Stimulated activated naive CD4-positive, alpha-beta T cell treated with Interleukin-2 at 50 U/mL for 16 hours (primary cell): ENCODE results near the gene RAD51AP2.
"Not testable (repeated sequence)": the region's sequence is repeated elsewhere in the genome, so short reads cannot be mapped to it uniquely, and the experiment has no call there.

Experiments
- DNase-seq: peaks from one replicate; lab custom pipeline; 2025; lab: John Stamatoyannopoulos, UW

RAD51AP2 gene

DNA sequence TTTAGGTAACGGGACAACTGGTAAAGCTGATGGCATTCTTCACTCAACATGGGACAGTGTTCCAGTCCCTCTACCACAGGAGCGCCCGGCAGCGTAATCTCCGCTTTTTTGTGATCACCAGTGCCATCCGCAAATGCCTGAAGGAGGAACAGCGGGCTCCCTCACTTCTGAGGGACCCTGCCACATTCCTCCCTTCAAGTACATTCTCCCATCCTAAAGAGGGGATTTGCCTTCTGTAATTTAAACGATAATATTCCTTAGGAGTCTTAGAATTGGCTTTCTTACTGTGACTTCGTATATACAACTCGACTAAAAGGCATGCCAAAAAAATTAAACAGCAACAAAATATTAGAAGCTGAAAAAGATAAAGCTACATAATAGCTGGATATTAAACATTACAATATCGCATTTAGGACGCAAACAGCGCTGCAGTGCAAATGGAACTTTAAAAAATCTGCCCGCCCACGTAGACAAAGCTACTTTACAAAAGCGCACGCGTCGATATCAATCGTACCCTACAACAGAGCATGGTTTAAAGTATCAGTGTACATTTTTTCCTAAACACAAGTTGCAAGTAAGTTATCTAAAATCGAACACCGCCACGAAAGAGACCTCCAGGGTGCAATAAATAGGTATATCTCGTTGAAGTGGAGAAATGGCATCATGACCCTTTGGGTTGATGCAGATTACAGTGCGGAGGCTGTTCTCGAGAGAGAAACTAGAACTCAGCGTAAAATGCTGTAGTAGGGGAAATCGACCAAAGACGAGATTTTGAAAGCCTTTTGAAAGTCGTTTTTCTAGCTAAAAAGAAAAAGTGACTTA is 20.0 kb upstream of the RAD51AP2 start:
- DNase-seq = no peak

GRCh38 chr2:17536416-17536815 is 18.2 kb upstream of the RAD51AP2 start:
- no peak for DNase-seq

- no peak for DNase-seq
Measured at GRCh38 chr2:17533546-17533945, 15.3 kb upstream of the RAD51AP2 start.

DNA sequence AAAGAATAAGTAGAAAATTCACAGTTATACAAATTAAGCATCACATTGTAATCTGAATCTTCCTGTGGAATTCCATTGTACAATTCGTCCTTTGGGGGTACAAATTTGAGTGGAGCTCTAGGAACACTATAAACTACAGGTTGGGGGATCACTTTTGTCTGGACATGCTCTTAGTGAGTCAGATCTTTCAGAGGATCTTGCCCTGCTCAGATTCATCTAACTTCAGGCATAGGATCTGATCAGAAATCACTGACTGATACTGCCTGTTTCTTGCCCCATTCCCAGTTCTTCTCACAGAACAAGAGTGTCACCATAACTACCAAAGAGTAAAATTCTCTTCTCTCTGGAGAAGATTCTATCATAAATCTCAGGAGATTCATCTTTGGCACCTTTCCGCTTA is 11.5 kb upstream of the RAD51AP2 start:
- DNase-seq = no peak

DNA sequence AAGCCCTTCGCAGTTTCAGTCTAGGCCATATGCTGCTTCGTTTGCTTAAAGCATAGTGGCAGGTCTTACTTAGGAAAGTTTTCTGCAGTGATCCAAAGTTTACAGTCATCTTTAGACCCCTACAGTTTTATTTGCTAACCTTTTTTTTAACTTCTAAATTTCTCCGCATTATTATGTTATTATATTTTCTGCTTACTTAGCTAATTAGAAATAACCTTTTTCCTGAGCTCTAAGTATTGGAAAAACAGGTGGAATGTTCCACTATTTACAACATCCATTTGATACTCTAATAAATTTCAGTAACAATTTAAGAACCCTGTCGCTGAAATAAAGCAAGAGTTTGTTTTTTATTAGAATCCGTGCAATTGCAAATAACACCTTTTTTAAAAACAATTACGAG is 4.1 kb upstream of the RAD51AP2 start:
- DNase-seq = no peak

- DNase-seq = no peak
Measured at GRCh38 chr2:17521621-17522020, 3.4 kb upstream of the RAD51AP2 start.

GRCh38 chr2:17520761-17521160 is 2.5 kb upstream of the RAD51AP2 start:
- no peak for DNase-seq

DNA sequence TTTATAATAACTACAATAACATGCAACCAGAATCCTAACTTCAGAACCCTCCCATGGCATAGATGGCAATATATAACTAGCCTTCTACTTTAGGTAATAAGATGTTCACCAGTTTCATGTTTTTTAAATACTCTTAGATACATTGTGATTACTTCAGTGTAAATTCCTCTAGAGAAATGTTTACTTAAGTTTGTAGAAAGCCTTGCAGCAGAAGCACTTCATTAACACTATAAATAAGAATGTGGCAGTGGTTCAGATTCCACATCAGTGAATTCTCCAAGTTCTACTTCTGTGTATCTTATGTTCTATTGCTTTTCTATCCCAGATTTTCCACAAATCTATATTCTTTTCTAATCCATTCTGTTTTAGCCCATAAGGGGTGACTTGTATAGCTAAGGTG is 1.2 kb upstream of the RAD51AP2 start:
- DNase-seq = no peak

DNA sequence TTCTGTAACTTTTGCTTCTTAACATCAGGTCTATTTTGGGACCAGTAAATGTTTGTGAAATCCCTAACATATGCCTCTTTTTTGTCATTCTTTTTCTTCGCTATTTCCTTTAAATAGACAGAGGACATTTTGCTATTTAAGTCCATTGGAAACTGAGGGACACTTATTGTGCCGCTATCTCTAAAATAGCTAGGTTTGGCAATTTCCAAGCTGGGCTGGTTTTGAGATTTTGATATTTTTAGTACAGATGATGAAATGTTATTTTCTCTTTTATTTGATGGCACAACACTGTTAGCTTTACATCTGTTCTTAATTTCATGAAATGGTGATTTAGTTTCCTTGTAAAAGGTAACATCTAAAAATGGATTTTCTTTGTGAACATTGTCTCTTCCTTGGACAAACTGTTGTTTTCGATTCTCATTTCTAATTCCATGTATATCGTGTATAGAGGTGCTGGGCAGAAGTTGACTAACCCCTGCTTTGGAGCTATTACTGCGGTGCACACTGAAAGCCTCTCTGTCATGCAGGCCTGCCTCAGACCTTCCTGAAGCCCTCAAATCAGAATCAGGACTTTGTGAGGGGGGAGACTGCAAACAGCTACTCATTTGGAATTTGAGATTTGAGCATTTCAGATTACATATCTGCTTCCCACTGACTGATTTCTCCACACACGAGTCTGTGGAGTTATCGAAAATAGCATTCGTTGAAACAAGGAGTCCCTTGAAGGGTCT is 594 bp downstream of the RAD51AP2 start:
- DNase-seq = no peak

DNA sequence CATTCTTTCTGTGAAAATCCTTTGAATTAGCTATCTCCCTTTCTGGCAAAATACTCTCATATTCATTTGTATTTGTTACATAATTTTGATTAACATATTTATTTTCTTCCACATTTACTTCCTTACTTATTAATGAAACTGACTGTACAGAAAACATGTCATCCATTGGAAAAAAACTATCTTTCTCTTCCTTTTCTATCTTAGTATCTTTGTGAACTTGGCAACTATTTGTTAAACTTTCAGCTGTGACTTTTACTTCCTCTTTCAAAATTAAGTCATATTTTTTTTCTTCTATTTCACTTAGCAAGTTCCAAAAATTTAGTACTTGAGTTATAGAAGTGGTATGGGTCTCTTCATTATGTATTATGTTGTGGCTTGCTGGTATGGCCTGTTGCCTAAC is 2.6 kb downstream of the RAD51AP2 start:
- no peak for DNase-seq

DNA sequence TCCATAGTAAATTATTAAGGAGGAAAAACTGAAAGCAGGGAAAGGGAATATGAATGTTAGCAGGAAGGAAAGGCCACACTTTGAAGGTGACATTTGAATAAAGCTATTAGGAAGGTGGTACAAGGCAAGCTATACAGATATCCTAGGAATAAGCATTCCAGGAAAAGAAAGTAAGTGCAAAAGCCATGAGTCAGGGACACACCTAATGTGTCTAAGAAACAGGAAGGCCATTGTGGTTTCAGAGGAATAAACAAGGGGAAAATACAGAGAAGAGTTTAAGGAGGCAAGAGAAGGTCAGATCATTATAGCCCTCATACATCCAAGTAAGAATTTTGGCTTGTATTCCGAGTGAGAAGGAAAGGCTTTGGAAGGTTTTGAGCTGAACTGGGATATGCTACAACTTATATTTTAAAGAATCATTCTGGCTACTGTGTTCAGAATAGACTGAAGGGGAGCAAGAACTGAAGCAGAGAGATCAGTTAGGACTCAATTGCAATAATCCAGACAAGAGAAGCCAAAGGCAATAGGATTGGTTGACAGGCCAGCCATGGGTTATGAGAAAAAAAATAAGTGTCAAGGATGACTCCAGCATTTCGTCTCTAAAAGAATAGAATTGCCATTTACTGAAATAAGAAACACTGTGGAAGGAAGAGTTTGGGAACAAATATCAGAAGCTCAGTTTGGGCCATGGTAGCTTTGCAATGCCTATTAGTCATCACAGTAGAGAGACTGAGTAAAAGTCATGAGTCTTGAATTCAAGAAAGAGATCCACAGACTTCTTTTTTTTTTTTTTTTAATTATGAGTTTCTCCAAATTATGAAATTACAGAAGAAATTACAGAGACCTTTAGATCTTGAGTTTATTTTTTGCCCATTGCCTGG is 11.3 kb downstream of the RAD51AP2 start:
- DNase-seq = no peak

DNA sequence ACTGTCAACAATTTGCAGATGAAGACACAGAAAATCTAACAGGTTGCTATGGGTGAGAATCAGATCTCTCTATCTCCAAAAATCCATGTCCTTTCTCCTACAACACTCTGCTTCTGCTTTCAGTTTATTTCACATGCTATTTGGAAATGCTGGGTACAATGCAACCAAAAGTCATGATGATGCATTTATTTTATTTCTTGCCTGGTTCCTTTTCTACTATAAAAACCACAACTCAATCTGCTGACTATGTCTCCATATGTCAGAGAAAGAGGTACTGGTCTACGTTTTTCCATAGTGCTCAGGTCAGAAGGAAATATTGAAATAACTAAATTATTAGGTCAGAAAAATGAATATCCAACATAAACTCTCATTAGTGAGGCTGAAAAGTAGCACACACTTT is 20.5 kb downstream of the RAD51AP2 start:
- DNase-seq = no peak

- no peak for DNase-seq
Measured at GRCh38 chr2:17495590-17495989, 22.6 kb downstream of the RAD51AP2 start.

GRCh38 chr2:17490165-17490564 is 28.1 kb downstream of the RAD51AP2 start:
- not testable (repeated sequence) for DNase-seq

DNA sequence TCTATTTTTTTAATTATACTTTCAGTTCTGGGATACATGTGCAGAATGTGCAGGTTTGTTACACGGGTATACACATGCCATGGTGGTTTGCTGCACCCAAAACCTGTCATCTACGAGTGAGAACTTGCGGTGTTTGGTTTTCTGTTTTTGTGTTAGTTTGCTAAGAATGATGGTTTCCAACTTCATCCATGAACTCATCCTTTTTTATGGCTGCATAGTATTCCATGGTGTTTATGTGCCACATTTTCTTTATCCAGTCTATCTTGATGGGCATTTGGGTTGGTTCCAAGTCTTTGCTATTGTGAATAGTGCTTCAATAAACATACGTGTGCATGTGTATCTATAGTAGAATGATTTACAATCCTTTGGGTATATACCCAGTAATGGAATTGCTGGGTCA is 29.6 kb downstream of the RAD51AP2 start:
- not testable (repeated sequence) for DNase-seq

DNA sequence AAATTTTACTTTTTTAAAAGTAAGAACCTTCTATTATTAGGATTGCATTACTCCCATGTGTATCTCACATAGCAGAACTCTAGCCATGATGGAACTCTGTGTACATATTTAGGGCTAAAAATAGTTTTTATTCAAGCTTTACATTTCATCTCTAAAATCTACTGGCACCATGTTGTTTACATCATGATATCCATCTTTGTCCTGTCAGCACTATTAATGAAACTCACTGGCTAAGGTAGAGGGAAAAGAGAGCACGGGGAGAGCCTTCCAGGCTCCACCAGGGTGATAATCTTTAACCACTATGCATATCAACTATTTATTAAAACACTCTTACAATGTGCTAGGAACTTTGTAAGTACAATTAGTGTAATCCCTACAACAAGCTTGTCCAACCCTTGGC is 34.7 kb downstream of the RAD51AP2 start:
- no peak for DNase-seq

- no peak for DNase-seq
Measured at GRCh38 chr2:17482651-17483050, 35.6 kb downstream of the RAD51AP2 start.

DNA sequence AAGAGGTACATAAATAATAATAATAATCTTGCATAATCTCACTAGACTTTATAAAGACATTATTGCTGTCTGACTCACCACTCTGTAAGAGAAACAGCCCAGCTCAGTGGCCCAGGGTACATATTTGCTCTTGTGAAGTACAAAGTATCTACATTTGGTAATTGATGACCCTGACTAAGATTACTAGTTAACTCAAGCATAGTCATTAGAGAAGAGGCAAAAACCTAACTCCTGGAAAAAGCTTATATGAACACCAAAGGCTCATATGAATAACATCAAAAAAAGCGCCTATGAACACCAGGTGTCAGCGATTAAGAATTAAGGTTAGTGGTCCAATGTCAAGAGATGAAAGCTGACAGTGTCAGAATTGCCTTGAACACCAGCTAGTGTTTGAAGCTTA is 38.4 kb downstream of the RAD51AP2 start:
- DNase-seq = no peak

DNA sequence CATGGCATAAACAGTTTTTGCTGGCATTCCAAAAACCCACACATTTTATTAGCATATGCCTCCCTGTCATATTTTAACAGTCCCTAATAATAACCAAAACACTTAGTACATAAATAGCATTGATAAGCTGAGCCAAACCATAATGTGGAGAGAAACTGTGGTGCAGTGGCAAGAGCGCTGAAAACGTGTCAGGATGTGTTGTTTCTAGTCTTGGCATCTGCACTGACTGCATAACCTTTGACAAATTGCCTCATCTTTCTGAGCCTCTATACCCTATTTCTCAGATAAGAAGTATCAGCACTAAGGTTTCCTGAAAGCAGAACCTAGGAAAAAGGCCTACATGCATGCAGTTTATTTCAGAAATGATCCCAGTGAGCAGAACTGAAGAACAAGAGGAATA is 41.4 kb downstream of the RAD51AP2 start:
- DNase-seq = no peak

DNA sequence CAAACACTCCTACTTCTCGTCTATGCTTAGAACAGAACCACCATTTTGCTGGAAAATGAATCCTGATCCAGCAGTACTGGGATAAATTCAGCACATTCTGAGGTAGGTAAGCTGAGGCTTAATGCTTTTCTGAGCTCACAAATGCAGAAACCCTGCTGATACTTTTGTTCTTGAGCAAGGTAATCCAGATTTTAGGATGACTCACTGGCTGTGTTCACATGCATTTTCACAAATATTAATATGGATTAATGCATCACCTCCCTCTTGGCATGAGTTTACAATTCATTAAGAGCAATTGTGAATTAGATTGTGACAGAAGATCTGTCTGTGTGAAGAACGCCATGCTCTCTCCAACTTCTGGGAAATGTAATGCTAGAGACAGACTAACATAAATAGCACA is 42.2 kb downstream of the RAD51AP2 start:
- DNase-seq = no peak

DNA sequence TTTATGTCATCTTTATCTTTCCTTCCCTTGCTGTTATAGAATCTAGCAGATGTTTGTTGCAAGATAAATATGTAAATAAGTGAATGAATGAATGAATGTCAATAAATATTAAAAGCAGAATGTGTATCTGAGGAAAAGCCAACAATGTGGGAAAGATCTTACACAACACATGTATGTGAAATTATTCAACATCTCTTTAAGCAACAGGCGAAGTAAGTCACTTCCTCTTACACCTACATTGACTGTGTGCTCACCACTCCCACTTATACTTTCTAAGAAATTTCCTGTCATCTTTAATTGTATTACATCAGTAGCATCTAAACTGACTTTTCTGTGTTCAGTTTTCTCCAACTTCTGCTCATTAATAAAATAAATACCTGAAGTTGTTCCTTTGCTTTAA is 43.0 kb downstream of the RAD51AP2 start:
- no peak for DNase-seq

GRCh38 chr2:17471979-17472378 is 46.3 kb downstream of the RAD51AP2 start:
- DNase-seq = no peak
